ENCODE data around the gene SPATA33.

DNA sequence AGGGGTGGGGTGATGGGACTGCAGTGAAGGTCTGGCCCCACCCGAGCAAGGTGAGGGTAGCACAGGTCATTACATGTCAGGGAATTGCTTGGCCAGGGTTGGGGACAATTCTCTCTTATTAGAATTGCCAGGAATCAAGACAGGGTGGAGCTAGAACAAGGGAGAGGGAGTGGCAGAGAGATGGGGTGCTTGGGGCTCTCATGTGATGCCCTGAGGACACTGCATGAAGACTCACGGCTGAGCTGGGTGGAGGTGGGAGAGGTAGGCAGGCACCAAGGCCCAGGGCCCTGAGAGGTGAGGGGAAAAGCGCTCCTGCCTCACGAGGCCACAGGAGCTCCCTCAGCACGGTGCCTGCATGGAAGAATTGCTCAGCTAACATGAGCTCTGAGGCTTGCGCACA is 40.6 kb upstream of the SPATA33 start:
- TF ChIP-seq, protein P1, sequence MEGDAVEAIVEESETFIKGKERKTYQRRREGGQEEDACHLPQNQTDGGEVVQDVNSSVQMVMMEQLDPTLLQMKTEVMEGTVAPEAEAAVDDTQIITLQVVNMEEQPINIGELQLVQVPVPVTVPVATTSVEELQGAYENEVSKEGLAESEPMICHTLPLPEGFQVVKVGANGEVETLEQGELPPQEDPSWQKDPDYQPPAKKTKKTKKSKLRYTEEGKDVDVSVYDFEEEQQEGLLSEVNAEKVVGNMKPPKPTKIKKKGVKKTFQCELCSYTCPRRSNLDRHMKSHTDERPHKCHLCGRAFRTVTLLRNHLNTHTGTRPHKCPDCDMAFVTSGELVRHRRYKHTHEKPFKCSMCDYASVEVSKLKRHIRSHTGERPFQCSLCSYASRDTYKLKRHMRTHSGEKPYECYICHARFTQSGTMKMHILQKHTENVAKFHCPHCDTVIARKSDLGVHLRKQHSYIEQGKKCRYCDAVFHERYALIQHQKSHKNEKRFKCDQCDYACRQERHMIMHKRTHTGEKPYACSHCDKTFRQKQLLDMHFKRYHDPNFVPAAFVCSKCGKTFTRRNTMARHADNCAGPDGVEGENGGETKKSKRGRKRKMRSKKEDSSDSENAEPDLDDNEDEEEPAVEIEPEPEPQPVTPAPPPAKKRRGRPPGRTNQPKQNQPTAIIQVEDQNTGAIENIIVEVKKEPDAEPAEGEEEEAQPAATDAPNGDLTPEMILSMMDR (IDR thresholded peaks at IDR 0.05; ENCODE audit: low read depth, low read length), result no peak
- TF ChIP-seq POLR2A (IDR thresholded peaks at IDR 0.05; ENCODE audit: extremely low read depth, insufficient read length), result no peak

All from NB4 (cell line).